Neural cell (in vitro differentiated cells): Measurements from ENCODE around the gene FXYD2. TPM values are rescaled to one million over a fixed set of nuclear protein-coding genes. Genes with fewer than 3 reads are reported as not detected.

ENCODE experiments used
- H2AFZ ChIP-seq: fragments of 200-600, 300-800 bp; sonication (generic), shearing (Covaris generic); 2 replicates; pipeline ENCODE4 v1.6.0; 2014; ENCODE audit warnings: low read depth, mild to moderate bottlenecking, antibody characterized with exemption, low read length, moderate library complexity
- H3F3A ChIP-seq: fragments of 200-600 bp; shearing (Covaris generic); 2 replicates; pipeline ENCODE4 v1.6.1; 2016; ENCODE audit warnings: mild to moderate bottlenecking, moderate library complexity, mixed read lengths, antibody characterized with exemption, low read length; ENCODE audit not compliant: insufficient read depth, poor library complexity, severe bottlenecking
- H3K27ac ChIP-seq: fragments of 200-600, 300-800 bp; sonication (generic), shearing (Covaris generic); 2 replicates; pipeline ENCODE4 v1.5.1; 2014; ENCODE audit warnings: mild to moderate bottlenecking, low read length, moderate library complexity
- H3K27me3 ChIP-seq: fragments of 300-800, 200-600 bp; sonication (generic), shearing (Covaris generic); 2 replicates; pipeline ENCODE4 v1.6.0; 2014; ENCODE audit warnings: mild to moderate bottlenecking, low read depth, low read length, moderate library complexity; ENCODE audit not compliant: insufficient read depth
- H3K36me3 ChIP-seq: fragments of 300-800, 200-600 bp; sonication (generic), shearing (Covaris generic); 2 replicates; pipeline ENCODE4 v1.5.1; 2014; ENCODE audit warnings: mild to moderate bottlenecking, antibody characterized with exemption, low read length, moderate library complexity; ENCODE audit not compliant: insufficient read depth
- H3K4me2 ChIP-seq: fragments of 300-800, 200-600 bp; sonication (generic), shearing (Covaris generic); 2 replicates; pipeline ENCODE4 v1.6.0; 2014; ENCODE audit warnings: mild to moderate bottlenecking, low read length
- H3K4me3 ChIP-seq: fragments of 300-800, 200-600 bp; sonication (generic), shearing (Covaris generic); 2 replicates; pipeline ENCODE4 v1.5.1; 2014; ENCODE audit warnings: mild to moderate bottlenecking, low read length, moderate library complexity
- H3K79me2 ChIP-seq: fragments of 200-600 bp; shearing (Covaris generic); replicated peaks from 2 replicates; pipeline ENCODE4 v1.6.0; 2014; ENCODE audit warnings: mild to moderate bottlenecking, low read length, moderate library complexity; ENCODE audit not compliant: insufficient read depth
- H3K9ac ChIP-seq: fragments of 300-800, 200-600 bp; sonication (generic), shearing (Covaris generic); 2 replicates; pipeline ENCODE4 v1.6.1; 2016; ENCODE audit warnings: mild to moderate bottlenecking, low read length, mixed read lengths
- H3K9me2 ChIP-seq: fragments of 200-600 bp; shearing (Covaris generic); 2 replicates; pipeline ENCODE4 v1.6.1; 2016; ENCODE audit warnings: mild to moderate bottlenecking, low read length, mixed read lengths; ENCODE audit not compliant: insufficient read depth
- H3K9me3 ChIP-seq: fragments of 200-600, 300-800 bp; sonication (generic), shearing (Covaris generic); 2 replicates; pipeline ENCODE4 v1.6.1; 2016; ENCODE audit warnings: mild to moderate bottlenecking, mixed run types, low read length, moderate library complexity, mixed read lengths
- H4K20me1 ChIP-seq: fragments of 200-600 bp; shearing (Covaris generic); 2 replicates; pipeline ENCODE4 v1.6.1; 2016; ENCODE audit warnings: mild to moderate bottlenecking, mixed run types; ENCODE audit not compliant: insufficient read depth
- EP300 ChIP-seq: fragments of 450-650 bp; conservative IDR thresholded peaks from 2 replicates; pipeline ENCODE4 v1.6.1; 2014; ENCODE audit warnings: antibody characterized with exemption, mild to moderate bottlenecking, moderate library complexity; ENCODE audit not compliant: poor library complexity, severe bottlenecking
- EZH2 ChIP-seq: fragments of 200-600, 300-800 bp; shearing (Covaris generic), sonication (generic); IDR thresholded peaks from 2 replicates; pipeline ENCODE4 v1.6.1; 2014; ENCODE audit warnings: antibody characterized with exemption, low read length, borderline replicate concordance, mild to moderate bottlenecking; ENCODE audit not compliant: insufficient read depth, poor library complexity, severe bottlenecking
- MXI1 ChIP-seq: fragments of 450-650 bp; conservative IDR thresholded peaks from 2 replicates; pipeline ENCODE4 v1.6.1; 2014; ENCODE audit warnings: antibody characterized with exemption, mild to moderate bottlenecking; ENCODE audit not compliant: poor library complexity, severe bottlenecking
- POLR2AphosphoS5 ChIP-seq: IDR thresholded peaks from 2 replicates; pipeline ENCODE4 v1.6.1; 2012
- RAD21 ChIP-seq: fragments of 450-650 bp; conservative IDR thresholded peaks from 2 replicates; pipeline ENCODE4 v1.6.1; 2014; ENCODE audit warnings: antibody characterized with exemption, mild to moderate bottlenecking, moderate library complexity
- SMC3 ChIP-seq: fragments of 450-650 bp; conservative IDR thresholded peaks from 2 replicates; pipeline ENCODE4 v1.6.1; 2014; ENCODE audit warnings: antibody characterized with exemption, mild to moderate bottlenecking, moderate library complexity; ENCODE audit not compliant: poor library complexity
- TAF1 ChIP-seq: IDR thresholded peaks from 2 replicates; pipeline ENCODE4 v1.6.1; 2012; ENCODE audit warnings: low read depth
- polyA plus RNA-seq: library from polyadenylated mRNA; depleted of rRNA; stranded (reverse); fragments of >200 nt; gene quantifications from 2 replicates; pipeline ENCODE4 v1.2.3, GENCODE V29; 2014
- TF ChIP-seq, protein P1 (sequence below): fragments of 450-650 bp; IDR thresholded peaks from 2 replicates; pipeline ENCODE4 v1.5.1; 2014; ENCODE audit warnings: antibody characterized with exemption, mild to moderate bottlenecking, moderate library complexity; ENCODE audit not compliant: poor library complexity, severe bottlenecking
- TF ChIP-seq, protein P2 (sequence below): IDR thresholded peaks from 2 replicates; pipeline ENCODE4 v1.6.1; 2012; ENCODE audit warnings: borderline replicate concordance

FXYD2 gene
- polyA plus RNA-seq, 1 donor from 2014 or later = 4.8 TPM

GRCh38 chr11:117793583-117793982, 31.0 kb downstream of the FXYD2 start:
- no peaks in the 10 kb centered on the region for H4K20me1 ChIP-seq
- H3K9me2 ChIP-seq = no peaks in the 10 kb centered on the region
- H3K9me3 ChIP-seq = no peaks in the 10 kb centered on the region
- H3K27ac ChIP-seq = no peak overlapping the region
- no peaks in the 10 kb centered on the region for H3F3A ChIP-seq
- no peaks in the 10 kb centered on the region for H3K36me3 ChIP-seq
- H3K79me2 ChIP-seq = no peaks in the 10 kb centered on the region
- H2AFZ ChIP-seq = no peak overlapping the region
- H3K27me3 ChIP-seq = peaks cover 49% of the 10 kb centered on the region
- H3K9ac ChIP-seq = no peak overlapping the region
- no peak overlapping the region for H3K4me3 ChIP-seq
- no peak for TF ChIP-seq RAD21
- no peak overlapping the region for H3K4me2 ChIP-seq

DNA sequence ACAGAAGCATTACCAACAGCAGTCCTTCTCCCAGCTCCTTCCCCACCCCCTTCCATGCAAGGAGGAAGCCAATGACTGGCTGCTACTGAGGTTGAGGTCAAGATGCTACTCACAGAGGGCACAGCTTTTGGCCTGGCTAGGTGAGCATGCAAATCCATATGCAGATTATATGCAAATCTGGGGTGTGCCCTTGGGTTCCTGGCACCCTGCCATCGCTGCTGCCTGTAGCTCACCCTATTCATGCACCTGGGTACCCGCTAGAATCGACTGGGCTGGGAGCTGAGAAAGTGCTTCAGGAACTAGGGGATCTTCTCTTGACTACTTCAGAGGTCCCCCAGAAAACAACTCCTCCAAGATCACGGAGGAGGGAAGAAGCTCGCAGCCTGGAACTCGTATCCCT, 31.6 kb downstream of the FXYD2 start:
- Histone ChIP-seq H3K9ac (no peak overlapping the region), H3K79me2 (no peaks in the 10 kb centered on the region), H3K4me2 (no peak overlapping the region), H3K9me3 (no peaks in the 10 kb centered on the region), H3K27me3 (peaks cover 45% of the 10 kb centered on the region), H4K20me1 (no peaks in the 10 kb centered on the region), H3K27ac (no peak overlapping the region), H3K4me3 (no peak overlapping the region), H3K9me2 (no peaks in the 10 kb centered on the region), H3F3A (no peaks in the 10 kb centered on the region), H3K36me3 (no peaks in the 10 kb centered on the region), H2AFZ (no peak overlapping the region)
- no peak for TF ChIP-seq SMC3
- TF ChIP-seq POLR2AphosphoS5 = no peak
- TF ChIP-seq, protein P1, sequence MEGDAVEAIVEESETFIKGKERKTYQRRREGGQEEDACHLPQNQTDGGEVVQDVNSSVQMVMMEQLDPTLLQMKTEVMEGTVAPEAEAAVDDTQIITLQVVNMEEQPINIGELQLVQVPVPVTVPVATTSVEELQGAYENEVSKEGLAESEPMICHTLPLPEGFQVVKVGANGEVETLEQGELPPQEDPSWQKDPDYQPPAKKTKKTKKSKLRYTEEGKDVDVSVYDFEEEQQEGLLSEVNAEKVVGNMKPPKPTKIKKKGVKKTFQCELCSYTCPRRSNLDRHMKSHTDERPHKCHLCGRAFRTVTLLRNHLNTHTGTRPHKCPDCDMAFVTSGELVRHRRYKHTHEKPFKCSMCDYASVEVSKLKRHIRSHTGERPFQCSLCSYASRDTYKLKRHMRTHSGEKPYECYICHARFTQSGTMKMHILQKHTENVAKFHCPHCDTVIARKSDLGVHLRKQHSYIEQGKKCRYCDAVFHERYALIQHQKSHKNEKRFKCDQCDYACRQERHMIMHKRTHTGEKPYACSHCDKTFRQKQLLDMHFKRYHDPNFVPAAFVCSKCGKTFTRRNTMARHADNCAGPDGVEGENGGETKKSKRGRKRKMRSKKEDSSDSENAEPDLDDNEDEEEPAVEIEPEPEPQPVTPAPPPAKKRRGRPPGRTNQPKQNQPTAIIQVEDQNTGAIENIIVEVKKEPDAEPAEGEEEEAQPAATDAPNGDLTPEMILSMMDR = no peak
- no peak for TF ChIP-seq MXI1
- no peak for TF ChIP-seq TAF1
- no peak for TF ChIP-seq EZH2
- TF ChIP-seq, protein P2, sequence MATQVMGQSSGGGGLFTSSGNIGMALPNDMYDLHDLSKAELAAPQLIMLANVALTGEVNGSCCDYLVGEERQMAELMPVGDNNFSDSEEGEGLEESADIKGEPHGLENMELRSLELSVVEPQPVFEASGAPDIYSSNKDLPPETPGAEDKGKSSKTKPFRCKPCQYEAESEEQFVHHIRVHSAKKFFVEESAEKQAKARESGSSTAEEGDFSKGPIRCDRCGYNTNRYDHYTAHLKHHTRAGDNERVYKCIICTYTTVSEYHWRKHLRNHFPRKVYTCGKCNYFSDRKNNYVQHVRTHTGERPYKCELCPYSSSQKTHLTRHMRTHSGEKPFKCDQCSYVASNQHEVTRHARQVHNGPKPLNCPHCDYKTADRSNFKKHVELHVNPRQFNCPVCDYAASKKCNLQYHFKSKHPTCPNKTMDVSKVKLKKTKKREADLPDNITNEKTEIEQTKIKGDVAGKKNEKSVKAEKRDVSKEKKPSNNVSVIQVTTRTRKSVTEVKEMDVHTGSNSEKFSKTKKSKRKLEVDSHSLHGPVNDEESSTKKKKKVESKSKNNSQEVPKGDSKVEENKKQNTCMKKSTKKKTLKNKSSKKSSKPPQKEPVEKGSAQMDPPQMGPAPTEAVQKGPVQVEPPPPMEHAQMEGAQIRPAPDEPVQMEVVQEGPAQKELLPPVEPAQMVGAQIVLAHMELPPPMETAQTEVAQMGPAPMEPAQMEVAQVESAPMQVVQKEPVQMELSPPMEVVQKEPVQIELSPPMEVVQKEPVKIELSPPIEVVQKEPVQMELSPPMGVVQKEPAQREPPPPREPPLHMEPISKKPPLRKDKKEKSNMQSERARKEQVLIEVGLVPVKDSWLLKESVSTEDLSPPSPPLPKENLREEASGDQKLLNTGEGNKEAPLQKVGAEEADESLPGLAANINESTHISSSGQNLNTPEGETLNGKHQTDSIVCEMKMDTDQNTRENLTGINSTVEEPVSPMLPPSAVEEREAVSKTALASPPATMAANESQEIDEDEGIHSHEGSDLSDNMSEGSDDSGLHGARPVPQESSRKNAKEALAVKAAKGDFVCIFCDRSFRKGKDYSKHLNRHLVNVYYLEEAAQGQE = no peak
- no peak for TF ChIP-seq RAD21
- no peak for TF ChIP-seq EP300

- H3K4me2 ChIP-seq = no peak overlapping the region
- no peaks in the 10 kb centered on the region for H3K9me3 ChIP-seq
- peaks cover 38% of the 10 kb centered on the region for H3K27me3 ChIP-seq
- TF ChIP-seq SMC3 (no peak), TAF1 (no peak), POLR2AphosphoS5 (no peak), MXI1 (no peak), EZH2 (no peak), RAD21 (no peak), EP300 (no peak)
- TF ChIP-seq, protein P1 = no peak
- TF ChIP-seq, protein P2 = no peak
- H2AFZ ChIP-seq = no peak overlapping the region
- H3K27ac ChIP-seq = no peak overlapping the region
- H3K4me3 ChIP-seq = no peak overlapping the region
- no peaks in the 10 kb centered on the region for H3K79me2 ChIP-seq
- H3K9me2 ChIP-seq = no peaks in the 10 kb centered on the region
- no peak overlapping the region for H3K9ac ChIP-seq
- H3F3A ChIP-seq = no peaks in the 10 kb centered on the region
- H3K36me3 ChIP-seq = no peaks in the 10 kb centered on the region
- no peaks in the 10 kb centered on the region for H4K20me1 ChIP-seq
Measured at GRCh38 chr11:117792241-117792640, 32.3 kb downstream of the FXYD2 start.
